Caco-2 (cell line): ENCODE measurements around the gene IMMP2L. TPM values are rescaled to one million over a fixed set of nuclear protein-coding genes. Genes with fewer than 3 reads are reported as not detected.

Experiments
- BruUV-seq: library from RNA; stranded (reverse); fragments of 400-500 nt; replicated peaks from 2 replicates; lab custom pipeline; 2021; lab: Mats Ljungman, UMichigan
- CTCF ChIA-PET: fragments of 300-600 bp; sonication (Branson Sonifier 250); formaldehyde crosslinking; loops from one replicate; lab custom pipeline; 2022; ENCODE audit warnings: antibody characterized with exemption; lab: Charles Lee
- POLR2A ChIA-PET: fragments of 300-600 bp; sonication (Branson Sonifier 250); formaldehyde crosslinking; loops from one replicate; lab custom pipeline; 2022; ENCODE audit warnings: antibody characterized with exemption; lab: Charles Lee
- DNase-seq, 2 experiments: peaks; one replicate each; pipeline versions ENCODE4 v3.0.0 to v3.0.0-alpha.2; 2020 to 2022
- H3K27me3 ChIP-seq: replicated peaks from 2 replicates; pipeline ENCODE4 v1.6.0; 2011; ENCODE audit warnings: low read length; ENCODE audit not compliant: control insufficient read depth, insufficient read depth
- H3K36me3 ChIP-seq: 2 replicates; pipeline ENCODE4 v1.5.1; 2011; ENCODE audit warnings: low read length; ENCODE audit not compliant: control insufficient read depth, insufficient read depth
- H3K4me1 ChIP-seq: fragments of 250-450 bp; sonication (Bioruptor Pico); 2 replicates; pipeline ENCODE4 v1.5.1; 2020; ENCODE audit warnings: mild to moderate bottlenecking
- H3K4me3 ChIP-seq: 2 replicates; pipeline ENCODE4 v1.5.1; 2011; ENCODE audit warnings: low read depth, mild to moderate bottlenecking, control low read depth, low read length
- H3K9me3 ChIP-seq: fragments of 250-450 bp; sonication (Bioruptor Pico); 2 replicates; pipeline ENCODE4 v1.5.1; 2020; ENCODE audit warnings: mild to moderate bottlenecking, moderate library complexity
- H3K27ac Mint-ChIP-seq: one replicate; pipeline ENCODE4 v1.8.0; 2022; ENCODE audit warnings: mixed read lengths; ENCODE audit not compliant: unreplicated experiment
- H3K27me3 Mint-ChIP-seq: one replicate; pipeline ENCODE4 v1.8.0; 2022; ENCODE audit warnings: mixed read lengths; ENCODE audit not compliant: insufficient read depth, unreplicated experiment
- H3K36me3 Mint-ChIP-seq: one replicate; pipeline ENCODE4 v1.8.0; 2022; ENCODE audit warnings: mild to moderate bottlenecking, mixed read lengths; ENCODE audit not compliant: insufficient read depth, unreplicated experiment
- H3K4me1 Mint-ChIP-seq: one replicate; pipeline ENCODE4 v1.8.0; 2022; ENCODE audit warnings: low read depth, mixed read lengths; ENCODE audit not compliant: unreplicated experiment
- H3K4me3 Mint-ChIP-seq: one replicate; pipeline ENCODE4 v1.8.0; 2022; ENCODE audit warnings: mild to moderate bottlenecking, moderate library complexity, mixed read lengths; ENCODE audit not compliant: unreplicated experiment
- H3K9me3 Mint-ChIP-seq: one replicate; pipeline ENCODE4 v1.8.0; 2022; ENCODE audit warnings: mixed read lengths; ENCODE audit not compliant: unreplicated experiment
- CTCF ChIP-seq, 2 experiments: fragments of 200-600 bp in 1 of 2; IDR thresholded peaks; 1 replicate in 1 of 2; 2 replicates in 1 of 2; pipeline versions ENCODE4 v1.5.1 to v1.8.0; 2011 to 2022; ENCODE audit warnings: antibody characterized with exemption in 1 of 2, control low read depth in 1 of 2, inconsistent platforms in 1 of 2, low read depth in 1 of 2, low read length in 1 of 2, mild to moderate bottlenecking in 1 of 2, moderate library complexity in 1 of 2; ENCODE audit not compliant: insufficient read depth in 1 of 2, severe bottlenecking in 1 of 2, unreplicated experiment in 1 of 2
- intact Hi-C: fragments of 100-400 bp; cut with micrococcal nuclease; formaldehyde crosslinking; loops from one replicate; pipeline ENCODE4 v1.10.0; 2022; ENCODE audit not compliant: unreplicated experiment
- total RNA-seq: library from RNA; stranded (reverse); gene quantifications from 2 replicates; pipeline ENCODE4 v1.2.3, GENCODE V29; 2022

IMMP2L gene
- total RNA-seq, 1 experiment from 2014 or later, result 9.5 TPM

DNA sequence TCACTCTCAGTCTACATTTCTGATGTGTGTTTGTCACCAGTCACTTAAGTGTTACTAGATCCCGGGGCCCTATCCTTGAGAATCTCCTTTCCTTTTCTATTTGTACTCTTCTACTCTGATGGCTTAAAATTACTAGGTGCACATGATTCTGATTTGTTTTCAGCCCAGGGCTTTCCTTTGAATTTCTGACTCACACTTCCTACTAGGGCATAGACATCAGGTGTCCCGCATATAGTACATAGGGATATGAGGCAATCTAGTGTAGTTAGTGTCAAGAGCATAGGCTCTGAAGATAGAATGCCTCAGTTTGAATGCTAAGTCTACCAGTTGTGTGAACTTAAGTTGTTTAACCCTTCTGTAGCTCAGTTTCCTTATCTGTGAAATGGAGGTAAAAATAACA is 520.7 kb downstream of the IMMP2L start:
- POLR2A ChIA-PET, result no interaction called here
- H3K9me3 ChIP-seq, result no peaks in the 10 kb centered on the region
- CTCF ChIA-PET, result no interaction called here
- Mint-ChIP-seq H3K4me3 (no peak overlapping the region), H3K36me3 (no peaks in the 10 kb centered on the region), H3K4me1 (no peaks in the 10 kb centered on the region), H3K27me3 (no peaks in the 10 kb centered on the region), H3K9me3 (no peaks in the 10 kb centered on the region), H3K27ac (no peak overlapping the region)
- TF ChIP-seq CTCF (IDR thresholded peaks at IDR 0.05; ENCODE audit: insufficient read depth in 1 of 2, low read depth in 1 of 2, low read length in 1 of 2, severe bottlenecking in 1 of 2, unreplicated experiment in 1 of 2), result no peak
- no peak for DNase-seq
- no peak overlapping the region for H3K4me3 ChIP-seq
- BruUV-seq, result no TSS peak
- H3K27me3 ChIP-seq, result no peaks in the 10 kb centered on the region
- no peaks in the 10 kb centered on the region for H3K4me1 ChIP-seq
- H3K36me3 ChIP-seq, result no peaks in the 10 kb centered on the region
- intact Hi-C loops, result no loop called here

GRCh38 chr7:111038185-111038584 is 524.1 kb downstream of the IMMP2L start:
- Histone ChIP-seq H3K9me3 (no peaks in the 10 kb centered on the region), H3K36me3 (no peaks in the 10 kb centered on the region), H3K27me3 (no peaks in the 10 kb centered on the region), H3K4me1 (no peaks in the 10 kb centered on the region), H3K4me3 (no peak overlapping the region)
- no peak for TF ChIP-seq CTCF (IDR thresholded peaks at IDR 0.05; ENCODE audit: insufficient read depth in 1 of 2, low read depth in 1 of 2, low read length in 1 of 2, severe bottlenecking in 1 of 2, unreplicated experiment in 1 of 2)
- no peak overlapping the region for H3K27ac Mint-ChIP-seq
- no peaks in the 10 kb centered on the region for H3K4me1 Mint-ChIP-seq
- intact Hi-C loops, result no loop called here
- no peak overlapping the region for H3K4me3 Mint-ChIP-seq
- H3K9me3 Mint-ChIP-seq, result no peaks in the 10 kb centered on the region
- CTCF ChIA-PET, result no interaction called here
- no peaks in the 10 kb centered on the region for H3K27me3 Mint-ChIP-seq
- H3K36me3 Mint-ChIP-seq, result no peaks in the 10 kb centered on the region
- no TSS peak for BruUV-seq
- POLR2A ChIA-PET, result no interaction called here
- DNase-seq, result no peak

- H3K9me3 ChIP-seq, result no peaks in the 10 kb centered on the region
- Mint-ChIP-seq H3K9me3 (no peaks in the 10 kb centered on the region), H3K27me3 (no peaks in the 10 kb centered on the region), H3K36me3 (no peaks in the 10 kb centered on the region), H3K27ac (no peak overlapping the region), H3K4me1 (peaks cover 2% of the 10 kb centered on the region), H3K4me3 (no peak overlapping the region)
- no peak for TF ChIP-seq CTCF (IDR thresholded peaks at IDR 0.05; ENCODE audit: insufficient read depth in 1 of 2, low read depth in 1 of 2, low read length in 1 of 2, severe bottlenecking in 1 of 2, unreplicated experiment in 1 of 2)
- ChIA-PET CTCF (no interaction called here), POLR2A (no interaction called here)
- BruUV-seq, result no TSS peak
- no peaks in the 10 kb centered on the region for H3K4me1 ChIP-seq
- H3K27me3 ChIP-seq, result no peaks in the 10 kb centered on the region
- intact Hi-C loops, result no loop called here
- no peak overlapping the region for H3K4me3 ChIP-seq
- H3K36me3 ChIP-seq, result no peaks in the 10 kb centered on the region
- no peak for DNase-seq
Observed at GRCh38 chr7:111031916-111032315, 530.4 kb downstream of the IMMP2L start.
